HL-60 (cell line): ENCODE data around the gene FARP1.

Experiments
- DNase-seq, 2 experiments: peaks; one replicate each; pipeline ENCODE4 v3.0.0-alpha.2; 2010 to 2020; ENCODE audit warnings: low read depth in 1 of 2, low spot score in 1 of 2
- H3K27ac ChIP-seq: fragments of 250-450 bp; sonication (Bioruptor Pico); replicated peaks from 2 replicates; pipeline ENCODE4 v1.5.1; 2020; ENCODE audit warnings: mild to moderate bottlenecking, moderate library complexity
- H3K27me3 ChIP-seq: fragments of 250-450 bp; sonication (Bioruptor Pico); 2 replicates; pipeline ENCODE4 v1.5.1; 2021; ENCODE audit warnings: mild to moderate bottlenecking, moderate library complexity; ENCODE audit not compliant: insufficient read depth, poor library complexity, severe bottlenecking
- H3K4me3 ChIP-seq: replicated peaks from 2 replicates; pipeline ENCODE4 v1.5.1; 2011; ENCODE audit warnings: mild to moderate bottlenecking, control low read depth, low read length; ENCODE audit not compliant: insufficient read depth
- GABPA ChIP-seq: IDR thresholded peaks from 2 replicates; pipeline ENCODE4 v1.6.1; 2012; ENCODE audit warnings: low read depth
- POLR2AphosphoS5 ChIP-seq: IDR thresholded peaks from 2 replicates; pipeline ENCODE4 v1.6.1; 2012; ENCODE audit warnings: low read depth
- REST ChIP-seq: IDR thresholded peaks from 2 replicates; pipeline ENCODE4 v1.6.1; 2012; ENCODE audit warnings: low read depth; ENCODE audit not compliant: insufficient replicate concordance
- SPI1 ChIP-seq: IDR thresholded peaks from 2 replicates; pipeline ENCODE4 v1.6.1; 2012; ENCODE audit warnings: low read depth, mild to moderate bottlenecking, borderline replicate concordance
- TF ChIP-seq, protein P1 (sequence below): IDR thresholded peaks from one replicate; pipeline ENCODE4 v1.5.1; 2011; ENCODE audit warnings: low read length, control low read depth, inconsistent platforms; ENCODE audit not compliant: insufficient read depth

FARP1 gene

DNA sequence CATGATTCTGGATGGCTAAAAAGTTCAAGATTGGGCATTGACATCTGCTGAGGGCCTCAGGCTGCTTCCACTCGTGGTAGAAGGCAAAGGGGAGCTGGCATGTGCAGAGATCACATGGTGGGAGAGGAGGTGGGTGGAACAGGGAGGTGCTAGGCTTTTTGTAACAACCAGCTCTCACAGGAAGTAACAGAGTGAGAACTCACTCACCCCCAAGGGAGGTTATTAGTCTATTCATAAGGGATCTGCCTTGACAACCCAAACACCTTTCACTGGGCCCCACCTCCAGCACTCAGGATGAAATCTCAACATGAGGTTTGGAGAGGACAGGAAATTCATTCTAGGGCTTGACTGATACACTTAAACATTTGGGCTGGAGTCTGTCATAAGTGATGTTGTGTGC lies 231.9 kb downstream of the FARP1 start:
- no peaks in the 10 kb centered on the region for H3K27me3 ChIP-seq
- no peak for TF ChIP-seq POLR2AphosphoS5
- TF ChIP-seq, protein P1, sequence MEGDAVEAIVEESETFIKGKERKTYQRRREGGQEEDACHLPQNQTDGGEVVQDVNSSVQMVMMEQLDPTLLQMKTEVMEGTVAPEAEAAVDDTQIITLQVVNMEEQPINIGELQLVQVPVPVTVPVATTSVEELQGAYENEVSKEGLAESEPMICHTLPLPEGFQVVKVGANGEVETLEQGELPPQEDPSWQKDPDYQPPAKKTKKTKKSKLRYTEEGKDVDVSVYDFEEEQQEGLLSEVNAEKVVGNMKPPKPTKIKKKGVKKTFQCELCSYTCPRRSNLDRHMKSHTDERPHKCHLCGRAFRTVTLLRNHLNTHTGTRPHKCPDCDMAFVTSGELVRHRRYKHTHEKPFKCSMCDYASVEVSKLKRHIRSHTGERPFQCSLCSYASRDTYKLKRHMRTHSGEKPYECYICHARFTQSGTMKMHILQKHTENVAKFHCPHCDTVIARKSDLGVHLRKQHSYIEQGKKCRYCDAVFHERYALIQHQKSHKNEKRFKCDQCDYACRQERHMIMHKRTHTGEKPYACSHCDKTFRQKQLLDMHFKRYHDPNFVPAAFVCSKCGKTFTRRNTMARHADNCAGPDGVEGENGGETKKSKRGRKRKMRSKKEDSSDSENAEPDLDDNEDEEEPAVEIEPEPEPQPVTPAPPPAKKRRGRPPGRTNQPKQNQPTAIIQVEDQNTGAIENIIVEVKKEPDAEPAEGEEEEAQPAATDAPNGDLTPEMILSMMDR: no peak
- TF ChIP-seq SPI1: no peak
- TF ChIP-seq GABPA: no peak
- TF ChIP-seq REST: no peak
- DNase-seq: no peak
- H3K4me3 ChIP-seq: no peak overlapping the region
- H3K27ac ChIP-seq: no peak overlapping the region

- H3K27ac ChIP-seq: no peak overlapping the region
- no peak overlapping the region for H3K4me3 ChIP-seq
- TF ChIP-seq, protein P1: no peak
- TF ChIP-seq GABPA: no peak
- no peak for TF ChIP-seq POLR2AphosphoS5
- TF ChIP-seq SPI1: no peak
- no peak for TF ChIP-seq REST
- DNase-seq: no peak
- H3K27me3 ChIP-seq: no peaks in the 10 kb centered on the region
Measured at GRCh38 chr13:98377635-98378378, 234.9 kb downstream of the FARP1 start.

- no peak overlapping the region for H3K4me3 ChIP-seq
- no peak overlapping the region for H3K27ac ChIP-seq
- DNase-seq: no peak
- no peaks in the 10 kb centered on the region for H3K27me3 ChIP-seq
- TF ChIP-seq GABPA (no peak), REST (no peak), POLR2AphosphoS5 (no peak), SPI1 (no peak)
- TF ChIP-seq, protein P1: no peak
Measured at GRCh38 chr13:98384739-98385138, 241.8 kb downstream of the FARP1 start.
